ENCODE measurements around the gene HDAC4.

DNA sequence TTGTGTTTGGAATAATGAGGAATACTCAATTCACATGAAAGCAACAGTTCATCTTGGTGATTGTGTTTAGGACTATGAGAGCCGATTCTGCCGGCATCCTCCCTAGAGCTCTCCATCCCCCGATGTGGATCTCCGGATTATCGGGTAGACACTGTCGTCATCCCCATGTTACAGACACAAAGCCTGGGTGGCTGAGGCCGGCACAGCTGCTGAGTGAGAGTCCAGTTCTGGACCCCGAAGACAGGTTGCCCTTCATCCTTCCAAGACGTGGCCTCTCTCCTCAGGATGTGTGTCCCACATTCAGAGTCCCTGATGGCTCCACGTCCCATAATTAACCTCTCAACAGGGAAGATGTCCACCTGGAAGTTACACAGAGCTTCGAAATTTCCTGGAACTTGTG lies 129.3 kb downstream of the HDAC4 start:
- TF ChIP-seq GATA3 (IDR thresholded peaks at IDR 0.05; ENCODE audit: low read depth, low read length) (no peak), GATA2 (IDR thresholded peaks at IDR 0.05; ENCODE audit: low read depth, low read length) (no peak)

Measured in SH-SY5Y (cell line).